ENCODE data around the gene CFAP45. TPM values are rescaled to one million over a fixed set of nuclear protein-coding genes. Genes with fewer than 3 reads are reported as not detected.

Gene CFAP45
- total and polyA plus RNA-seq, 2 of the 8 experiments (the other 6 are each of a cell fraction or from before 2014, with no cell fraction given), result 0.05 TPM; not detected in 1

- TF ChIP-seq SAP30 (IDR thresholded peaks at IDR 0.05; ENCODE audit: insufficient read depth, insufficient replicate concordance, low read length), result no peak
- no peak for TF ChIP-seq SP2 (IDR thresholded peaks at IDR 0.05; ENCODE audit: low read length)
- TF ChIP-seq NANOG (IDR thresholded peaks at IDR 0.05; ENCODE audit: insufficient read depth, low read depth, low read length, poor library complexity, severe bottlenecking), result no peak
- TF ChIP-seq CHD2 (IDR thresholded peaks at IDR 0.05; ENCODE audit: low read length), result no peak
These were observed 67.7 kb downstream of the CFAP45 start (continued) for GRCh38 chr1:159832309-159832708.

Data from H1 (cell line).